ENCODE data around the gene MAN1A1.

- TF ChIP-seq CTCF (conservative IDR thresholded peaks at IDR 0.05; ENCODE audit: low read depth, low read length) (no peak), POLR2A (IDR thresholded peaks at IDR 0.05; ENCODE audit: low read depth, low read length) (no peak), ELK1 (IDR thresholded peaks at IDR 0.05; ENCODE audit: borderline replicate concordance, low read depth, low read length) (no peak), RAD21 (IDR thresholded peaks at IDR 0.05; ENCODE audit: low read length) (no peak), MAZ (IDR thresholded peaks at IDR 0.05; ENCODE audit: borderline replicate concordance, low read depth, low read length) (no peak)
Observed at GRCh38 chr6:119299694-119300093, 49.9 kb downstream of the MAN1A1 start.
